ENCODE results near the gene ESF1. TPM values are rescaled to one million over a fixed set of nuclear protein-coding genes. Genes with fewer than 3 reads are reported as not detected.

The ESF1 gene
- total and polyA plus RNA-seq, 4 donors: 3.5 to 7.3 (median 5.7) TPM

DNA sequence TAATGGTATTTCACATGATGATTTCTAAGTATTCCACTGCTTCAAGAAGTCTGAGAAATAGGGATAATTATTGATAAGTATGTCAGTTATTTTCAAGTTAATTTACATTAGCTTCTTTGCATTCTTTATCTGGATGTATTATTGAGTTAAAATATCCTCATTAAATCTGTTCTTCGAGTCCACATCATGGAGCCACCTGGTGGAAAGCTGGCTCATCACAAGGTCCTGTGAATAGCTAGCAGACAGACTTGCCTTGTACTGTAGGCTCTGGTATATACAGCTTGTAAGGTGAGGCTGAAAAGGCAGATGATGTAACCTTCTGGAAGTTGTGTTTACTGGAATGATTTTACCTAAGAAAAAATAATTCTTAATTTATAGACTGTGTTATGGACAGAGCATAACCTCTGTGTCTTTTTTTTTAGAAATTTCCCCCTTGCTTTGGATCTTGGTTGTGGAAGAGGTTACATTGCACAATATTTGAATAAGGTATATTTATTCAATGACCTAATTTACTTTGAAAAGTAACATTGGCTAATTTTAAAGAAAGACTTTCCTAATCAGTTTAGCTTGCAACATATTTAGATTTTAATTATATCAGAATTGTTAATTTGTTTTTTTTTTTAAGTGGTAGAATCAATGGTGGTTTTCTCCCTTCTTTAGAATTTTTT is 3.6 kb upstream of the ESF1 start (continued):
- TF ChIP-seq, protein P1, sequence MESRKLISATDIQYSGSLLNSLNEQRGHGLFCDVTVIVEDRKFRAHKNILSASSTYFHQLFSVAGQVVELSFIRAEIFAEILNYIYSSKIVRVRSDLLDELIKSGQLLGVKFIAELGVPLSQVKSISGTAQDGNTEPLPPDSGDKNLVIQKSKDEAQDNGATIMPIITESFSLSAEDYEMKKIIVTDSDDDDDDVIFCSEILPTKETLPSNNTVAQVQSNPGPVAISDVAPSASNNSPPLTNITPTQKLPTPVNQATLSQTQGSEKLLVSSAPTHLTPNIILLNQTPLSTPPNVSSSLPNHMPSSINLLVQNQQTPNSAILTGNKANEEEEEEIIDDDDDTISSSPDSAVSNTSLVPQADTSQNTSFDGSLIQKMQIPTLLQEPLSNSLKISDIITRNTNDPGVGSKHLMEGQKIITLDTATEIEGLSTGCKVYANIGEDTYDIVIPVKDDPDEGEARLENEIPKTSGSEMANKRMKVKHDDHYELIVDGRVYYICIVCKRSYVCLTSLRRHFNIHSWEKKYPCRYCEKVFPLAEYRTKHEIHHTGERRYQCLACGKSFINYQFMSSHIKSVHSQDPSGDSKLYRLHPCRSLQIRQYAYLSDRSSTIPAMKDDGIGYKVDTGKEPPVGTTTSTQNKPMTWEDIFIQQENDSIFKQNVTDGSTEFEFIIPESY (IDR thresholded peaks at IDR 0.05): peak; percentile 39
- peak; percentile 46 to 67 for TF ChIP-seq RAD21 (IDR thresholded peaks at IDR 0.05)
- peak; percentile 43 to 59 for TF ChIP-seq HNF4A (conservative IDR thresholded peaks at IDR 0.05)
- peak; percentile 86 to 94 for TF ChIP-seq JUND (IDR thresholded peaks at IDR 0.05)
- TF ChIP-seq, protein P2, sequence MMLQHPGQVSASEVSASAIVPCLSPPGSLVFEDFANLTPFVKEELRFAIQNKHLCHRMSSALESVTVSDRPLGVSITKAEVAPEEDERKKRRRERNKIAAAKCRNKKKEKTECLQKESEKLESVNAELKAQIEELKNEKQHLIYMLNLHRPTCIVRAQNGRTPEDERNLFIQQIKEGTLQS (IDR thresholded peaks at IDR 0.05): no peak
- no peak for TF ChIP-seq GABPA (IDR thresholded peaks at IDR 0.05 in 1 of 2, conservative IDR thresholded peaks at IDR 0.05 in 1 of 2)
- TF ChIP-seq, protein P3, sequence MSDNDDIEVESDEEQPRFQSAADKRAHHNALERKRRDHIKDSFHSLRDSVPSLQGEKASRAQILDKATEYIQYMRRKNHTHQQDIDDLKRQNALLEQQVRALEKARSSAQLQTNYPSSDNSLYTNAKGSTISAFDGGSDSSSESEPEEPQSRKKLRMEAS (IDR thresholded peaks at IDR 0.05): peak; percentile 77

DNA sequence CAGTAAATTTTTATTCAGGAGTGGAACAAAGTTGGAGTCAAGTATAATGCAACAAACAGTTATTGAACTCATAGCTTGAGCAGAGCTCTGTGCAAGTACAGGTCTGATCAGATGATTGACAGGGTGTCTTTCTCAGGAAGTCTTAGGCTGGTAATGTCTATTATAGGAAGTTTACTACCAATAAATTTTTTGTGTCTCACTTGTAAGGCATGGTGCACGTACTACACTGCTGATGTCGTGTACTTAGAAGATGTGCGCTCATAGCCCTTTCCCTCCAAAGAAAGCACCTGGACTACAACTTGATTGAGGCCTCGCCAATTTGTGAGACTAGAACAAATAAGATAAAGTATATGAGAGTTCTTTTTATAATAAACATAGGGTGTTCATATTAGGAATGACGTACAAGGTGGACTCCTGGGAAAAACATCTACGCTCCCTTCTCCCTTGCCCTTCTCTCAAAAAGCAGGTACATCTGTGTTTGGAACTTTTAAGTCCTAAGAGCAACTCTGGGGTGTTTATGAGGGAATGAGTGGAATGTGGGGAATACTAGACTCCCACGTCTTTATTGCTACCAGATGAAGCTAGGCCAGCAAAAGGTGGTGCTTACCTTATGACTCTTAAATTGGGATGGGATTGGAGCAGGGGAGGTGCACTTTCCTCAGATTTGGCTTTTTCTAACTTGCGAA is 1.6 kb upstream of the ESF1 start:
- DNase-seq (ENCODE audit: low spot score): no peak
- Histone ChIP-seq H3K27ac (ENCODE audit: low read depth in 1 of 2, low read length in 2 of 2) (peak overlapping the region; percentile 9 to 25), H3K9me3 (ENCODE audit: control insufficient read depth in 4 of 4, low read length in 3 of 4) (no peaks in the 10 kb centered on the region), H3K27me3 (ENCODE audit: control insufficient read depth in 4 of 4, insufficient read depth in 4 of 4, low read length in 3 of 4) (no peaks in the 10 kb centered on the region), H3K4me3 (ENCODE audit: low read depth in 1 of 3, low read length in 3 of 3) (peak overlapping the region; percentile 14 to 84 (median 67)), H3K9ac (ENCODE audit: low read depth in 1 of 2, low read length in 2 of 2) (peak overlapping the region in 1 of 2 donors; percentile 62), H3K36me3 (ENCODE audit: control insufficient read depth in 4 of 4, insufficient read depth in 3 of 4, low read depth in 1 of 4, low read length in 3 of 4) (peaks cover 0 to 14% (median 5%) of the 10 kb centered on the region in 4 donors), H3K4me1 (ENCODE audit: control insufficient read depth in 4 of 4, insufficient read depth in 4 of 4, low read length in 3 of 4) (peaks cover 3 to 36% (median 20%) of the 10 kb centered on the region in 4 donors)
- 77% methylated on average over 8 of the region's 8 CpGs for WGBS
- TF ChIP-seq HNF4G (IDR thresholded peaks at IDR 0.05): no peak

DNA sequence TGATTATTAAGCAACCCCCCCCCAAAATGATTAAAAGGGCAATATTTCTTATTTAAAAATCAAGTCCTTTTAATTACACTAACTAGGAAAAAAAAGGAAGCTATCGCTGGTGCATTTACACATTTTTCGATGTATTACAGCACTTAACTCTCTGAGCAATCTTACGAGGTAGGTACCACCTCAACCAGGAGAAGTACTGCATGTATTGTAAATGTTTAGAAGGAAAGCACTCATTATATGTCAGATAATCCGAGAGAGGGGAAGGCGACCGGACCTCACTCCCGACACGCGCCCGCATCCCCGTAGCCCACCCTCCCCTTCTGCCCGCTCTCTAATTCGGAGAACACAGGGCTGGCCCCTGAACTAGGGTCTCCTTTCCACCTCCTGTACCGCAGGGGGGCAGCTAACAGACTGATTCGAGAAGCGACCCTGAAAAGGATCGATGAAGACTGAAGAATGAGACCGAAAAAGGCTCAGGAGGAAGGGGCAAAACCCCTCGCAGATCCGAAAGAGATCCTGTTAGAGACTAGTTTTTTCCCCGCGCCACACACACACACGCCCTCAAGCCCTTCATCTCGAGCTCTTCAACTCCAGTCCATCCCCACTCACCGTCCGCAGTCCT is 337 bp downstream of the ESF1 start:
- H3K9me3 ChIP-seq (ENCODE audit: control insufficient read depth in 4 of 4, low read length in 3 of 4): no peaks in the 10 kb centered on the region
- WGBS: under 1% methylated on average over 26 of the region's 26 CpGs
- H3K4me1 ChIP-seq (ENCODE audit: control insufficient read depth in 4 of 4, insufficient read depth in 4 of 4, low read length in 3 of 4): peaks cover 3 to 36% (median 20%) of the 10 kb centered on the region in 4 donors
- no peak for DNase-seq (ENCODE audit: low spot score)
- peak overlapping the region; percentile 67 to 98 (median 84) for H3K4me3 ChIP-seq (ENCODE audit: low read depth in 1 of 3, low read length in 3 of 3)
- no peak for TF ChIP-seq RXRA (IDR thresholded peaks at IDR 0.05)
- TF ChIP-seq, protein P2 (IDR thresholded peaks at IDR 0.05): peak; percentile 53
- H3K27me3 ChIP-seq (ENCODE audit: control insufficient read depth in 4 of 4, insufficient read depth in 4 of 4, low read length in 3 of 4): no peaks in the 10 kb centered on the region
- peaks cover 3 to 15% (median 7%) of the 10 kb centered on the region in 4 donors for H3K36me3 ChIP-seq (ENCODE audit: control insufficient read depth in 4 of 4, insufficient read depth in 3 of 4, low read depth in 1 of 4, low read length in 3 of 4)
- H3K9ac ChIP-seq (ENCODE audit: low read depth in 1 of 2, low read length in 2 of 2): peak overlapping the region; percentile 76 to 89
- peak overlapping the region; percentile 92 to 97 for H3K27ac ChIP-seq (ENCODE audit: low read depth in 1 of 2, low read length in 2 of 2)

DNA sequence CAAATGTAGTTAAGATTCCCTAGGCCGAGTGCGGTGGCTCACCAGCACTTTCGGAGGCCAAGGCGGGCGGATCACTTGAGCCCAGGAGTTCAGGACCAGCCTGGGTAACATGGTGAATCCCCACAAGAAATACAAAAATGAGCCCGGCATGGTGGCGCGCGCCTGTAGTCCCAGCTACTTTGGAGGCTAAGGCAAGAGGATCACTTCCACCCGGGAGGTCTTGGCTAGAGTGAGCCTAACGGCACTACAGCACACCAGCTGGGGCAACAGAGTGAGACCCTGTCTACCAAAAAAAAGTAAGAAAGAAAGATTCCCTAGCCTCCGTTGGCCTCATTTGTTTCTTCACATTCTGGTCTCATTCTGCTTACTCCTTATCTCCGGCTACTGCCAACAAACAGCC is 1.2 kb downstream of the ESF1 start:
- Histone ChIP-seq H3K27ac (ENCODE audit: low read depth in 1 of 2, low read length in 2 of 2) (no peak overlapping the region), H3K9me3 (ENCODE audit: control insufficient read depth in 4 of 4, low read length in 3 of 4) (no peaks in the 10 kb centered on the region), H3K9ac (ENCODE audit: low read depth in 1 of 2, low read length in 2 of 2) (no peak overlapping the region), H3K4me3 (ENCODE audit: low read depth in 1 of 3, low read length in 3 of 3) (peak overlapping the region in 1 of 3 donors; percentile 98), H3K4me1 (ENCODE audit: control insufficient read depth in 4 of 4, insufficient read depth in 4 of 4, low read length in 3 of 4) (peaks cover 3 to 36% (median 20%) of the 10 kb centered on the region in 4 donors), H3K27me3 (ENCODE audit: control insufficient read depth in 4 of 4, insufficient read depth in 4 of 4, low read length in 3 of 4) (no peaks in the 10 kb centered on the region), H3K36me3 (ENCODE audit: control insufficient read depth in 4 of 4, insufficient read depth in 3 of 4, low read depth in 1 of 4, low read length in 3 of 4) (peaks cover 3 to 15% (median 7%) of the 10 kb centered on the region in 4 donors)
- no peak for DNase-seq (ENCODE audit: low spot score)
- 94% methylated on average over 13 of the region's 13 CpGs for WGBS
- no peak for TF ChIP-seq FOXA2 (IDR thresholded peaks at IDR 0.05)
- no peak for TF ChIP-seq HNF4G (IDR thresholded peaks at IDR 0.05)
- no peak for TF ChIP-seq SP1 (IDR thresholded peaks at IDR 0.05)
- TF ChIP-seq, protein P1 (IDR thresholded peaks at IDR 0.05): no peak
- TF ChIP-seq RXRA (IDR thresholded peaks at IDR 0.05): no peak
- no peak for TF ChIP-seq TAF1 (conservative IDR thresholded peaks at IDR 0.05)
- no peak for TF ChIP-seq RAD21 (IDR thresholded peaks at IDR 0.05)
- TF ChIP-seq GABPA (IDR thresholded peaks at IDR 0.05 in 1 of 2, conservative IDR thresholded peaks at IDR 0.05 in 1 of 2): no peak
- TF ChIP-seq, protein P4, sequence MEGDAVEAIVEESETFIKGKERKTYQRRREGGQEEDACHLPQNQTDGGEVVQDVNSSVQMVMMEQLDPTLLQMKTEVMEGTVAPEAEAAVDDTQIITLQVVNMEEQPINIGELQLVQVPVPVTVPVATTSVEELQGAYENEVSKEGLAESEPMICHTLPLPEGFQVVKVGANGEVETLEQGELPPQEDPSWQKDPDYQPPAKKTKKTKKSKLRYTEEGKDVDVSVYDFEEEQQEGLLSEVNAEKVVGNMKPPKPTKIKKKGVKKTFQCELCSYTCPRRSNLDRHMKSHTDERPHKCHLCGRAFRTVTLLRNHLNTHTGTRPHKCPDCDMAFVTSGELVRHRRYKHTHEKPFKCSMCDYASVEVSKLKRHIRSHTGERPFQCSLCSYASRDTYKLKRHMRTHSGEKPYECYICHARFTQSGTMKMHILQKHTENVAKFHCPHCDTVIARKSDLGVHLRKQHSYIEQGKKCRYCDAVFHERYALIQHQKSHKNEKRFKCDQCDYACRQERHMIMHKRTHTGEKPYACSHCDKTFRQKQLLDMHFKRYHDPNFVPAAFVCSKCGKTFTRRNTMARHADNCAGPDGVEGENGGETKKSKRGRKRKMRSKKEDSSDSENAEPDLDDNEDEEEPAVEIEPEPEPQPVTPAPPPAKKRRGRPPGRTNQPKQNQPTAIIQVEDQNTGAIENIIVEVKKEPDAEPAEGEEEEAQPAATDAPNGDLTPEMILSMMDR (IDR thresholded peaks at IDR 0.05; ENCODE audit: low read depth, low read length, missing input control): no peak

Measured in liver (tissue), 9 donors.